ENCODE results near the gene PSTPIP2. TPM values are rescaled to one million over a fixed set of nuclear protein-coding genes. Genes with fewer than 3 reads are reported as not detected.
"Not testable (repeated sequence)": the region's sequence is repeated elsewhere in the genome, so short reads cannot be mapped to it uniquely, and the experiment has no call there.

PSTPIP2 gene
- total RNA-seq, 1 donor: 27.9 TPM

- Histone ChIP-seq H3K27me3 (ENCODE audit: insufficient read depth, low read length) (no peaks in the 10 kb centered on the region), H3K9me3 (ENCODE audit: low read depth, low read length) (no peaks in the 10 kb centered on the region), H3K4me3 (ENCODE audit: low read length) (no peak overlapping the region), H3K4me1 (ENCODE audit: insufficient read depth, low read length) (peaks cover 29% of the 10 kb centered on the region)
Measured at GRCh38 chr18:46054956-46055837, 16.9 kb downstream of the PSTPIP2 start.

- Histone ChIP-seq H3K9me3 (ENCODE audit: low read depth, low read length) (no peaks in the 10 kb centered on the region), H3K4me3 (ENCODE audit: low read length) (no peak overlapping the region), H3K27me3 (ENCODE audit: insufficient read depth, low read length) (no peaks in the 10 kb centered on the region), H3K4me1 (ENCODE audit: insufficient read depth, low read length) (peaks cover 29% of the 10 kb centered on the region)
Measured at GRCh38 chr18:46053368-46054095, 18.5 kb downstream of the PSTPIP2 start.

GRCh38 chr18:46051731-46052461 is 20.2 kb downstream of the PSTPIP2 start:
- Histone ChIP-seq H3K4me3 (ENCODE audit: low read length) (no peak overlapping the region), H3K9me3 (ENCODE audit: low read depth, low read length) (no peaks in the 10 kb centered on the region), H3K4me1 (ENCODE audit: insufficient read depth, low read length) (peaks cover 29% of the 10 kb centered on the region), H3K27me3 (ENCODE audit: insufficient read depth, low read length) (no peaks in the 10 kb centered on the region)

- H3K4me1 ChIP-seq (ENCODE audit: insufficient read depth, low read length): peaks cover 16% of the 10 kb centered on the region
- H3K4me3 ChIP-seq (ENCODE audit: low read length): no peak overlapping the region
- H3K27me3 ChIP-seq (ENCODE audit: insufficient read depth, low read length): no peaks in the 10 kb centered on the region
- no peaks in the 10 kb centered on the region for H3K9me3 ChIP-seq (ENCODE audit: low read depth, low read length)
Measured at GRCh38 chr18:46050268-46050667, 21.8 kb downstream of the PSTPIP2 start.

- Histone ChIP-seq H3K27me3 (ENCODE audit: insufficient read depth, low read length) (no peaks in the 10 kb centered on the region), H3K9me3 (ENCODE audit: low read depth, low read length) (no peaks in the 10 kb centered on the region), H3K4me3 (ENCODE audit: low read length) (no peak overlapping the region), H3K4me1 (ENCODE audit: insufficient read depth, low read length) (peaks cover 7% of the 10 kb centered on the region)
Measured at GRCh38 chr18:46048641-46049040, 23.4 kb downstream of the PSTPIP2 start.

GRCh38 chr18:46047369-46047768 is 24.7 kb downstream of the PSTPIP2 start:
- not testable (repeated sequence) for H3K9me3 ChIP-seq (ENCODE audit: low read depth, low read length); H3K27me3 ChIP-seq (ENCODE audit: insufficient read depth, low read length); H3K4me3 ChIP-seq (ENCODE audit: low read length)
- H3K4me1 ChIP-seq (ENCODE audit: insufficient read depth, low read length): peaks cover 18% of the 10 kb centered on the region

DNA sequence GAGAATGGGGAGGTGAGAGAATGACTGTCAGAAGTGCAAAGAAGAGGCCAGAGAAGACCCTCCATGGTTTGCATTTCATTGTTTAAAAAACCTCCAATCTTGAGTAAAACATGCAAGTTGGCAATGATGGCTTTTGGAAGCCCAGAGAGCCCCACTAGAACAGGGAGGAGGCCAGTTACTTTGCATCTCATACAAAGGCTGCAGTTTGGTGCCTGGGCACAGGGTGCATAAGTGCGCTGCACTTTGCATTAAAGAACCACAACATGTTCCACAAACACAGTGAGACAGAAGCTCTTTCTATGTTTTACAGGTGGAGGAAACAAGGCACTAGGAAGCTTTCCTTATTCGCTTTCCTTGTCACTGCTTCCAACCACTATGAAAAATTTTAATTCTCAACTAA is 25.4 kb downstream of the PSTPIP2 start:
- H3K9me3 ChIP-seq (ENCODE audit: low read depth, low read length): no peaks in the 10 kb centered on the region
- no peaks in the 10 kb centered on the region for H3K27me3 ChIP-seq (ENCODE audit: insufficient read depth, low read length)
- peaks cover 18% of the 10 kb centered on the region for H3K4me1 ChIP-seq (ENCODE audit: insufficient read depth, low read length)
- no peak overlapping the region for H3K4me3 ChIP-seq (ENCODE audit: low read length)

DNA sequence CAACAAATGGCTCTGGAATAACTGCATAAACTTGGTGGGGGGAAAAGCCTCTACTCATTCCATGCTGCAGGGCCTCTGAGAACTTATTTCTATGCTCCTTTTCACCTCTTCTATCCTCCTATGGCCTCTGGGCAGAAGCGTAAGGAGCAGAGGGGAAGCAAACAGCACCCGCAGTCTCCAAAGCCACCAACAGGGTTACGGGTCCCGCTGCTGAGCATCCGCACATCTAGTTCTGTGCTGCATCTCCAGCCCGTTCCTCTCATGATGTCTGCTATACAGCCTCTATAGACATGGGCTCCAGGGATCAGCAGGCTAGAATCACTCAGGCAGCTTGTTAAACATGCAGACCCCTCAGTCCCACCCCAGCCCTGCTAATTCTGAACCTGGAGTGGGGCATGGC is 25.9 kb downstream of the PSTPIP2 start:
- no peaks in the 10 kb centered on the region for H3K27me3 ChIP-seq (ENCODE audit: insufficient read depth, low read length)
- peaks cover 23% of the 10 kb centered on the region for H3K4me1 ChIP-seq (ENCODE audit: insufficient read depth, low read length)
- no peaks in the 10 kb centered on the region for H3K9me3 ChIP-seq (ENCODE audit: low read depth, low read length)
- H3K4me3 ChIP-seq (ENCODE audit: low read length): no peak overlapping the region

GRCh38 chr18:46042571-46043123 is 29.4 kb downstream of the PSTPIP2 start:
- no peak overlapping the region for H3K4me3 ChIP-seq (ENCODE audit: low read length)
- no peaks in the 10 kb centered on the region for H3K9me3 ChIP-seq (ENCODE audit: low read depth, low read length)
- H3K27me3 ChIP-seq (ENCODE audit: insufficient read depth, low read length): no peaks in the 10 kb centered on the region
- peaks cover 37% of the 10 kb centered on the region for H3K4me1 ChIP-seq (ENCODE audit: insufficient read depth, low read length)

- no peaks in the 10 kb centered on the region for H3K9me3 ChIP-seq (ENCODE audit: low read depth, low read length)
- H3K27me3 ChIP-seq (ENCODE audit: insufficient read depth, low read length): no peaks in the 10 kb centered on the region
- no peak overlapping the region for H3K4me3 ChIP-seq (ENCODE audit: low read length)
- peaks cover 37% of the 10 kb centered on the region for H3K4me1 ChIP-seq (ENCODE audit: insufficient read depth, low read length)
Measured at GRCh38 chr18:46040747-46041104, 31.3 kb downstream of the PSTPIP2 start.

GRCh38 chr18:46040033-46040746 is 31.9 kb downstream of the PSTPIP2 start:
- Histone ChIP-seq H3K4me3 (ENCODE audit: low read length) (no peak overlapping the region), H3K27me3 (ENCODE audit: insufficient read depth, low read length) (no peaks in the 10 kb centered on the region), H3K9me3 (ENCODE audit: low read depth, low read length) (no peaks in the 10 kb centered on the region), H3K4me1 (ENCODE audit: insufficient read depth, low read length) (peaks cover 37% of the 10 kb centered on the region)

GRCh38 chr18:46037512-46038305 is 34.4 kb downstream of the PSTPIP2 start:
- Histone ChIP-seq H3K4me1 (ENCODE audit: insufficient read depth, low read length) (peaks cover 36% of the 10 kb centered on the region), H3K4me3 (ENCODE audit: low read length) (no peak overlapping the region), H3K27me3 (ENCODE audit: insufficient read depth, low read length) (no peaks in the 10 kb centered on the region), H3K9me3 (ENCODE audit: low read depth, low read length) (no peaks in the 10 kb centered on the region)

DNA sequence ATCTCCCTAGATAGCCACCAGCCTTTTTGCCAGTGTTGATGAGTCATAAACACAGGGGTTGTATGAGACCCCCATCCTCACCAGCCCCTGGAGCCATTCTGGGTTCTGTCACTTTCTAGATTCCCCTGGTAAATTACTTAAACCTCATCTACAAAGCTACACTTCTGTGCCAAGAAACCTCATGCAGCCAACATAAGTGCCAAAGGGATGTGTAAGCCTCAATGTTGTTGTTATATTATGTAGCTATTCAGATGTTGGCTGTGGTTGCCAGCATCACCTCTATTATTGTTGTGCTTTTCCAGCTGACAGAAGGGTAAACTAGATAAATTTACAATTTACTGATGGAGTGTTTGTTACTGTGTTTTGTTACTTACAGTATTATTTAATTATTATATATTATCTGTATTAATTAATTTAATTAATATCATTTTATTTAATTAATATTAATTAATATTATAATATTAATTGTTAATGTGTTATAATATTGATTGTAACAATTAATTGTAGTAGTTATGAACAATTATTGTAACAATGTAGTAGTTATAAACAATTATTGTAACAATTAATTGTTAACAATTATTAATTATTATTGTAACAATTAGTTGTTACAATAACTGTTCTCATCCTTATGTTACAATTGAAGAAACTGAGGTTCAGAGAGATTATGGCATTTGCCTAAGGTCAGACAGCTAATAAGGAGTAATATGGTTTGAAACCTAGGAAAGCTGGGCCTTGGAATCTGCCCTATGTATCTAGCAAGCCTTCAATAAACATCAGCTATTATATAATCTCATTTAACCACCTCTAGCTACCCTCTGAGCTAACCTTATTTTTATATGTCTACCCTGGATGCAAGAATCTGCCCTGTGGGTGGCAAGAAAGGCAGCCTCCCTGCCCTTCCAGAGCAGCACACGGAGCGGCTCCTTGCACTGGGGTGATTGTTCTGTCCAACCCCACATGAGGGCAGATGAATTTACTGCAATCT is 36.1 kb downstream of the PSTPIP2 start:
- peaks cover 19% of the 10 kb centered on the region for H3K4me1 ChIP-seq (ENCODE audit: insufficient read depth, low read length)
- no peaks in the 10 kb centered on the region for H3K9me3 ChIP-seq (ENCODE audit: low read depth, low read length)
- H3K27me3 ChIP-seq (ENCODE audit: insufficient read depth, low read length): no peaks in the 10 kb centered on the region
- H3K4me3 ChIP-seq (ENCODE audit: low read length): no peak overlapping the region

All from mononuclear cell (primary cell).